GM19324 (cell line): Measurements from ENCODE around the gene UPK3A.
A peak's percentile ranks its signal among the peaks of the same experiment; 100 is the strongest.

Source experiments
- ATAC-seq: cut with Tn5 transposase; IDR thresholded peaks from one replicate; pipeline ENCODE4 v1.9.1; 2021; ENCODE audit warnings: mild to moderate bottlenecking, moderate library complexity; ENCODE audit not compliant: unreplicated experiment, low FRiP score

UPK3A gene

DNA sequence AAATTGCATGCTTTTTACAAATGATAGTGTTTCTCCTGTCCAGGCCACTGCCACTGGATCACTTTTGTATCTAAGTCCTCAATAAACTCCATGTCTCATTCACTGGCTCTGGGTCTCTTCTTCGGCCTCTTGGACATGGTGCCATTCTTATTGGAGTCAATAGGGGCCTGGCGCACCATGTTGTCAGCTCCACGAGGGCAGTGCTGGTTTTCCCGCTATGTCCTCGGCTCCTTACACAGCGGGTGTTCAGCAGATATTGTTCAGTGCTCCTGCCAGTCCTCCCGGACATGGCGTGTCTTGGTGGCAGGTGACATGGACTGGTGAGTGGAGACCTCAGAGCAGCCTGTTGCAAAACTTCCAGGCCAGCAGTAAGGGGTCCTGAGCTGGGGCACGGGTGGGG is 21.4 kb downstream of the UPK3A start:
- no peak for ATAC-seq

DNA sequence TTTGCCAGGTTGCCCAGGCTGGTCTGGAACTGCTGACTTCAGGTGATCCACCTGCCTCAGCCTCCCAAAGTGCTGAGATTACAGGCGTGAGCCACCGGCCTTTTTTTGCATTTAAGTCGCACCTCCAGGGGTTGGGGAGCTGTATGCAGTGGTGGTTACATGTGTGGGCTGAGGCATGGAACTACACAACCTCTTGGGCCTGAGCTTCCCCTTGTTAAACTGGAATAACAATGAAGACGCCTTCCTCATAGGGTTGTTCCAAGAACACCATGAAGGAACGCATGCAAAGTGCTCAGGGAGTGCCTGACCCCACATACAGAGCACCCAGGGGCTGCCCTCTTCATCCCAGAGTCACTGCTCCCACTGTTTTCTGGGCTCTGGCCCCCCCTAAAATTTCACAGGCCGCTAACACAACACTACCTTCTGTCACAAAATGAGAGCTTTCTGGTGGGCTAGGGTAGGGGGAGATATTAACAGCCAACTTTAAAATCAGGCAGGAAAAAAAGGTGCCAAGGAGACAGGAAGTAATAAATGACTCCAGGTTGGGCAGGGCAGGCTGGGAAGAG is 23.7 kb downstream of the UPK3A start:
- ATAC-seq = no peak

DNA sequence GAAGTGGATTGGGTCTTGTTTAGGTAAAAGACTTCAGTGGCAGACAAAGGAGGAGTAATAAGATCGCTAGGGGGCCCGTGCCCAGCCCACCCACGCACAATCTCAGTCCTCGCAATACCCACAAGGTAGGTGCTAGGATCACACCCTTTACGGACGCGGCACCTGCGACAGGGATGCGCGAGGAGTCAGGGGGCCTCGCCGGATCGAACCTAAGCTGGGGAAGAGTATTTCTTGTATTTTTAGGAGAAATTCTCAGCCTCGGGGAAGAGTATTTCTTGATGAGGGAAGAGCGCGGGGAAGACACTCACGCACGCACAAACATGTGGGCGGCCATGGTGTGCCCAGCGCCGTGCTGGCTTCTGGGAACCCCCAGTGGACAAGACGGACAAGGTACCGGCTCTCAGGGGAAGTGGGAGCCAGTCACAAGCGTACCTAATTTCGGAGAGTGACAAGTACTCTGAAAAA is 24.2 kb downstream of the UPK3A start:
- ATAC-seq = no peak

DNA sequence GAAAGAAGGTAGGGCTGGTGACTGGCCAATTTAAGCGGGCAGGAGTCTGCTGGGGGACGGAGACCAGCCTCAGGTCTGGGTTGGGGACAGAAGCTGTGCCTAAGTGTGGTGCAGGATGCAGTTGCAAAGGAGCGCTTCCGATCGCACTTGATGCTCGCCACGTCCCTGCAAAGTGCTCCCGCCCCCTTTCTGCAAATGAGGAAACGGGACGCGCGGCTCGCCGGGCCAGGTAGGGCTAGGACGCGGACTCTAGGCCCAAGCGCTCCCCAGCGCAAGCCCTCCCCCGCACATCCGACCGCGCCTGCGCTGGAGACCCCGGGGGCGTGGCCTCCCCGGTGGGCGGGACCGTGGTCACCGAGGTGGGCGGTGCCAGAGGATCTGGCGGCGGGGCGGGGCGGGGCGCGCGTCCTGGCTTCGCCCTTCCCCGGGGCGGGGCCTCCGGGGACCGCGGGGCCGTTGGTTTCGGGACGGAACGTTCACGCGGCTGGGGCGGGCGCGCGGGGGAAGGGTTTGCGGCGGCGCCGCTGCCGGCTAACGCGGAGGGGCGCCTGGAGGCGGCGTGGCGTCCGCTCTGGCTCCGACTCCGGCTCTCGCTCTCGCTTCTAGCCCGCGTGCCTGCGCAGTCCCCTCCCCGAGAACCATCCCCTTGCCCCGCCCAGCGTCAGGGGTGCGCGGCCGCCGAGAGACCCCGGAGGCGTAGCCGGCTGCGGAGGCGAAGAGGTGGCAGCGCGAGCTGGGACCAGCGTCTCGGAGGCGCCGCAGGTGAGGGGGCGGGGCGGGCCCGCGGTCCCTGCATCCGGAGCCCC is 24.9 kb downstream of the UPK3A start, which contains the start of gene FAM118A:
FAM118A (plus strand) TSS at position 513 of the 806 bp plus-strand sequence. CDS start 12,446 bp downstream, outside the sequence.
- peak; percentile 88 for ATAC-seq

DNA sequence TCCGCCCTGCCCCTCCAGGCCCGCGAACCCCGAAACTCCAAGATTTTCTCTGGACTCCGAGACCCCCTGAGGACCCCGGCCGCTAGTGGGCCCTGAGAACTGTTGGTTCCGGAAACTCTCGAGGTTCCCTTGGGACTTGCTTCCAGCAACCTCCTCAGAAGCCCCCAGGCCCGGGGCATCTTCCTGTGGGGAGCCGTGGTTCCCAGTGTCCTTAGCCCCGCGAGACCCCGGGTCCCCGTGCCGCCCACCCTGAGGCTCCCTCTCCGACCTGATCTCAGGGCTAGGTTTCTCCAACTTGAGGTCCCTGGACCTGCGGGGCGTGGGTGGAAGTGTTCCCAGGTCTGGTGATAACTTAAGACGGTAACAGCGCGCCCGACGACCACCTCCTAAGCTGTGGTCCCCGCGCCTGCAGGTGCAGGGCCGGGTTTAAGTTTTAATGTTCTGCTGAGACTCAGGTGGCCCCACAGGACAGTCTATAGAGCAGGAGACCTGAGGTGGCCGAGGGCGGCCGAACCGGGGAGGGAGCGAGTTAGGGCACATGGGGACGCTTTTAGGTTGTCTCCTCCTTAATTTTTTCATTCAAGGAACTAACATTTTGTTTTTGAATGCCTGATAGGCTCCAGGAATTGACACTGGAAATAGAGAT is 25.7 kb downstream of the UPK3A start:
- no peak for ATAC-seq

DNA sequence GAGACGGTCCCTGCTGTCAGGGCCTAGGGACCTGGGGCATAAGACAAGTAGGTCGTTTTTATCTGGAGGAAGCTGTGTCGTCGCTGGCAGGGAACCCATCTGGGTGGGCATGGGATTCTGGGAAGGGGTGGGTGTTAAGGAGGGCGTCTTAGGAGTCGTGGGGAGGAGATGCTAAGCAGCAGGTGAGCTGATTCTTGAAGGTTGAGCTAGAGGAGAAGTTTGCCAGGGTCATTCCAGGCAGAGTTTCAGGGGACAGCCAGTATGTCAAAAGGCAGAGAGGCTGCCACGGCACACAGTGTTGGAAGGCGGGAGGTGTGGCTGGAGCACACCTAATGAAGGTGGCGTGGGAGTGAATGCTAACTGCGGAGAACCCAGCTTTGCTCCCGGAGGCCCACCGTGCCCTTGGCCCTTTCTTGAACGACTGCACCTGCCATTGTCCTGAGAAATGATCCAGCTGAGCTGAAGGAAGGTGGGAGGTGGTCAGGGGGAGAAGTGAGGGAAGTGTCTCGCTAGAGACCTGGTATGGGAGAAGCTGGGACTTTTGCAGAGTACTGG is 26.3 kb downstream of the UPK3A start:
- no peak for ATAC-seq

DNA sequence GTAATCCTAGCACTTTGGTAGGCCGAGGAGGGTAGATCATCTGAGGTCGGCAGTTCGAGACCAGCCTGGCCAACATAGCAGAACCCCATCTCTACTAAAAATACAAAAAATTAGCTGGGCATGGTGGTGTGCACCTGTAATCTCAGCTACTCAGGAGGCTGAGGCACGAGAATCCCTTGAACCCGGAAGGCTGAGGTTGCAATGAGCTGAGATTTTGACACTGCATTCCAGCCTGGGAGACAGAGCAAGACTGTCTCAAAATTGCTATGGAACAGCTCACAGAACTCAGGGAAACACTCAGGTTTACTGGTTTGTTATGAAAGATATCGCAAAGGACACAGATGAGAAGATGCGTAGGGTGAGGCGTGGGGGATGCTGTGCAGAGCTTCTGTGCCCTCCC is 27.7 kb downstream of the UPK3A start:
- no peak for ATAC-seq

DNA sequence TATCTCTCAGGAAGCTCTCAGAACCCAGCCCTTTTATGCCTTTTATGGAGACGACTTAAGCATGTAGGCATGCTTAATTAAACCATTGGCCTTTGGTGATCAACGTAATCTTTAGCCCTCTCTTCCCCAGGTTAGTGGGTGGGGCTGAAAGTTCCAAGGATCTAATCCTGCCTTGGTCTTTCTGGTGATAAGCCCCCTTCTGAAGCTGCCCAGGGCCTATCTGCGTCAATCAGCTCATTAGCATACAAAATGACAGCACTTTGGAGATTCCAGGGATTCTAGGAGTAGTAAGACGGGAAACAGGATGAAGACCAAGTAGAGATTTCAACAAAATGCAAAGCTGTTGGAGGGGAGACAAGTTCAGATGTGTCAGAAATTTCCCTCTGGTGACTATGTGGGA is 28.1 kb downstream of the UPK3A start:
- ATAC-seq = no peak

DNA sequence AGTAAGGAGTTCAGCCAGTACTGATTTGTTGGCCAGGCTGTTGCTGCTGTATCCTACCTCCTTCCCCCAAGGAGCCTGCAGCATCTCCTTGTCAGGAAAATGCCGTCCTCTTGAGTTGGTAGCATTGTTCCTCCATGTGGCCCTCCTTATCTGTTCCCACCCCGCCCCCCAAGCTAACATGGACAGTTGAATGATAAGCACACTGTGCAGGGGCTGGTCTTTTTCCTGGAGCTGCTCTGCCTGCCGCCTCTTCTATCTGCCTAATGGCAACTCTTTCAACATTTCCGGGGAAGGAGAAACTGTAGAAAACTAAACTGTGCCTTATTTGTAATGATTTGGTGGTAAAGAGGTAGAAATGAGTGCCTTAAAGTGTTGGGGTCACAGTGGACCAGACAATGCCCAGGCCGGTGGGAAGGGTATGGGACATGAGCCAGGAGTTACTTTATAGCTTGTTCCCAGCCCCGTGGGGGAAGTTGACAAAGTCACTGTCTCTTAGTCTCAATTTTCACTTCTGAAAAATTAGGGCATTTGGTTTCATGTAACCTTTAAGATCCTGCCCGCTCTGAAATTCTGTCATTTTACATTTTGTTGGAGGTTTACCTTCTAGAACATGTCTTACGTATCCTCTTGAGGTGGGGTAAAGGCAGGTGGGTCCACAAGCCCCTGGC is 29.4 kb downstream of the UPK3A start:
- no peak for ATAC-seq

DNA sequence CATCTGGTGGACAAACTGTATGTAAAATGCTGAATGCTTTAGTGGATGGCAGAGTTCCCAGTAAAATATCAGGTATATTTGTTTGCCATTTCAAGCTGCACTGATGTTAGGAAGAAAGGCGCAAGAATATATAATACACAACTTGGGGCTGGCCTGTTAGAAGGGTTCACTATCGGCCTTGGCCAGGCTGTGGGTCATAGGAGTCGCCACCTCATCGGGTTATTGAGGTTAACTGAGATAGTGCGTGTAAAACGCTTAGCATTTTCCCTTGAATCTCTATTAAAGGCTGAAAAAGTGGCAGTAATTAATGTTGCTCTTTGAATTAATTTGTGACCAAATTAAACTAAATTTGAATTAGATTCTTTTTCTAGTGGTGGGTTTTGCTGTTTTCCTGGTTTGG is 30.0 kb downstream of the UPK3A start:
- no peak for ATAC-seq

DNA sequence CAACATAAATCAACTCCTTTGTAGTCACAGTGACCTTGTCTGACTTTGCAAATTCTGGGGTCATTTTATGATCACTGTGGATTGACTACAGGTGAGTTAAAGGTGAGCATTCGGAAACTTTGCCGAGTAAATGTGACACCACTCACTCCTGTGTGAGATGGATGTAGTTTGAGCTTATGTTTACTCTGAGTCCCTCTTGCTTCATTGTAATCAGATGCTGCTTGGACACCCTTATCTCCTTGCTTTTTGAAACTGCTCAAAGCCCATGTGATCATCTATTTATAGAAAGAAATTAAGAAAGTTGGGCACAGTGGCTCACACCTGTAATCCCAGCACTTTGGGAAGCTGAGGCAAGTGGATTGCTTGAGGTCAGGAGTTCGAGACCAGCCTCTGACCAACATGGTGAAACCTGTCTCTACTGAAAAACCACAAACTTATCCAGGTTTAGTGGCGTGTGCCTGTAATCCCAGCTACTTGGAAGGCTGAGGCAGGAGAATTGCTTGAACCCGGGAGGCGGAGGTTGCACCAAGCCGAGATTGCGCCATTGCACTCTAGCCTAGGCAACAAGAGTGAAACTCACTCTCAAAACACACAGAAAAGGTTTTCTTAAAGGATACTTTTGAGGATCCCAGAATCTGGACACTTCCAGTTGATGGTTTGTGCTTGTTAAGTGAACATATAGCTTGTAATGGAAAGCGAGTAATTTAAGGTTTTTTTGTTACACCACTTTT is 32.2 kb downstream of the UPK3A start:
- ATAC-seq = no peak

DNA sequence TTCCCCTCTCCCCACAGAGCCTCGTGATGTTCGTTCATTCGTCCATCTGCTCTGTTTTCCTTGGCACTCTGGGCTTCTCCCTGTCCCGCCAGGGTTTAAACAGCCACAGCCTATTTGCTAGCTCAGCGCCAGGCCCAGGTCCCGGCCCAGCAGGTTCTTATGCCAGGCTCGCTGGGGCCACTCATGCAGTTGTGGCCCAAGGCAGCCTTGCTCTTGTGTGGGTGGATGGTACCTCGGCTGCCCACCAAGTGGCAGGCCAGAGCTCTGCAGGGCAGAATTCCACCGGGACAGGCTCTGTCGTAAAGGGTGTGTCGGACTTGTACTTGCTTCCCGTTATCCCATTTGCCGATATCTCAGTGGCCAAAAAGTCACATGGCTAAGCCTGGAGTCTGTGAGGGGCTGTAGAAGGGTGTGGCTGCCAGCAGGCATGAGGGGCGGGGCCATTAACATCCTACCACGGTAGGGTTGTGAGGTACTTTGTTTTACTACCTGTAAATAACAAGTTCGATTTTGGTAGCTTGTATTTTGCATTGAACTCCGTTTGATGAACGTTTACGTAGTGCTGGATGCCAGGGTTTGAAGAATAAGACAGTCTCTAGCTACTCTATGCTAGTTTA is 32.9 kb downstream of the UPK3A start:
- ATAC-seq = peak; percentile 12

DNA sequence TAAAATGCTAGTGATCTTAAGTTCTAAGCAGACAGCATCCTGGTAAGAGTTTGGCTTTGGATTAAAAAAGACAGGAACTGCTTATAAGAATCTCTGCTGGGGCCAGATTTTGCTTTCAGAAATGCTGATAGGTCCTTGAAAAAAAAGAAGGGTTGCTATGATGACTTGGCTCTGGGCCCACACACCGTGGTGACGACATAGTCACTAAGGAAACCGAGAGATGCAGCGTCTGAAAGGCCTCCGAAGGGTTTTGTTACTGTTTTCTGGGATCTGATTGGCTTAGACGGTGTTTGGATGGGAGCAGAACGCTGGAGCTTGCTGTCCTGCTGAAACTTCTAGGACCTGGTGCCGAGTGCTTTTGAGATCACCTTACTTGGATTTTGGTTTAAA is 33.4 kb downstream of the UPK3A start:
- peak; percentile 50 for ATAC-seq

DNA sequence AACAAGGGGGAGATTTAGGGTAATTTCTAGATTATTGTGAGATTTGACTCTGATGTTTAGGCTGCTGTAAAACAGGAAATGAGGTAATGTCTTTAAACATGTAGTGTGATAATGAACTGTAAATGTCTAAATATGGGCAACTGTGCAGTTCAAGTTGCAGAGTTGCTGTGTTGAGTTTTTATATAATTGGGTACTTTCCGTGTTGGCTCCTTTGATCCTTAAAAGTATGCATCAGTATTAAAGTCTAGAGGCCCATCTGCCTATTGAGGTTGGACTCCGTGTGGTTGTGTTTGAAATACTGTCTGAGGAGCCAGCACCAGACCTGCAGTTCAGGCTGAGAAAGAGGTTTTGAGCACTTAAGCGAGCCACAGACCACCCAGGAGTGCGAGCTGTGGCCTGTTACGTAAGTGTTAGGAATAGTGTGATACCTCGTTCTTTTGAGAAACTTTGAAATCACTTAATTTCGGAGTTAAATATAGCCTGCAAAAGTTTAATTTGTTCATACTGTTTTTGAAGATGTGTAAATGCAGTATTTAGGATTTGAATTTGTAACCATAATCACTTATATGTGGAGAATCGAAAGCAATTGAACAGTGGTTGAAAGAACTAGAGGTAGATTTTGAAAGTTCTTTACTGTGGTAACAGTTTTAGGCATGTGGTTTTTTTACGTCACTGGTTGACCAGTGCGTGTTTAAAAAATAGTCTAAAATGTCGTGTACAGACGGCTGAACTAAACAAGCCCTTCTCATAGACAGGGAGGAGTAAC is 34.0 kb downstream of the UPK3A start:
- peak; percentile 19 for ATAC-seq

DNA sequence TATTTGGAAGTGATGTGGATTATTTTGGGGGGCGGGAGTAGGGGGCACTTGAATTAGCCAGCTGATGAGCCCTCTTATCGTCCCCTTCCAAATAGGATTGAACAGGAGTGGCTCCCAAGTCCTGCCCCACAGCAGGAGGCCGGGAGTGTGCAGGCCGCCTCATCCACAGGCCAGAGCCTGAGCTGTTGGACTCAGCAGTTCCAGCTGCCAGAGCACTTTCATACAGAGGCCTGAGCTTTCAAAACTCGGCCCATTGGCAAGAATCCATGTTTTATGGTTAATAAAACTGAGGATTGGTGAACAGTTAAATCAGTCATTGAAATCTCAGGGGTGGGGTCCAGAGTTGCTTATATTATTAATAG is 34.6 kb downstream of the UPK3A start:
- ATAC-seq = no peak

DNA sequence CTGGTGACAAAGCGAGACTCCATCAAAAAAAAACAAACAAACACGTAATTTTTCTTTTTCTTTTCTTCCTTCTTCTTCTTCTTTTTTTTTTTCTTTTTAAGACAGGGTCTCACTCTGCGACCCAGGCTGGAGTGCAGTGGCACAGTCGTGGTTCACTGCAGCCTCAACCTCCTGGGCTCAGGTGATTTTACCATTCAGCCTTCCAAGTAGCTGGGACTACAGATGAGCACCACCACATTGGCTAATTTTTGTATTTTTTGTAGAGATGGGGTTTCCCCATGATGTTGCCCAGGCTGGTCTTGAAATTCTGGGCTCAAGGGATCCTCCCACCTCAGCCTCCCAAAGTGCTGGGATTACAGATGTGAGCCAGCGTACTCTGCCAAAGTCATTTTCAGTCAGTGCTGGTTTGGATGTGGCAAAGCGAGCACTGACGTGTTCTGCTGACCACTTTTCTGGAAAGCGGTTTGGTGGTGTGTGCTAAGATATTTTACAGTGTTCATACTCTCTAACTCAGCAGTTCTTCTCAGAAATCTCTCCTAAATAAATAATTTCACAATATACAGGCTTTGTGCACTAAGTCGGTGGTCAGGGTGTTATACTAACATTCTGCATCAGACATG is 35.7 kb downstream of the UPK3A start:
- ATAC-seq = no peak

DNA sequence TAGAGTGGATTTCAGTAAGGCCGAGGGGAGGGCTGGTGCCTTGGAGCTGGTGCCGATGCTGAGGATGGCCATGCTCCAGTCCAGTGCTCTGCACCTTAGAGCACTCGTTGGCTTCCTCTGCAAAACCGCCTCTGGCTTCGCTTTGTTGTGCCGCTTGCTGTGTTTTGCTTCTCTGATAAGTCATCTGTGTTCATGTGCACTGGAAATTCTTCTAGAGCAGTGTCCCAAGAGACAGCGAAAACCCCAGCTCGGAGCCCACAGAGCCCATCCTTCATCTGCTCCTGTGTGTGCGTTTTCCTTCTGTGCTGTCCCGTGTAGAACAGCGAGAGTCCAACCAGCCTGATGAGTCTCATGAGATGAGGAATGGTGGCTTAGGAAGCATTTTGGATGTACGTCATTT is 37.1 kb downstream of the UPK3A start:
- no peak for ATAC-seq

DNA sequence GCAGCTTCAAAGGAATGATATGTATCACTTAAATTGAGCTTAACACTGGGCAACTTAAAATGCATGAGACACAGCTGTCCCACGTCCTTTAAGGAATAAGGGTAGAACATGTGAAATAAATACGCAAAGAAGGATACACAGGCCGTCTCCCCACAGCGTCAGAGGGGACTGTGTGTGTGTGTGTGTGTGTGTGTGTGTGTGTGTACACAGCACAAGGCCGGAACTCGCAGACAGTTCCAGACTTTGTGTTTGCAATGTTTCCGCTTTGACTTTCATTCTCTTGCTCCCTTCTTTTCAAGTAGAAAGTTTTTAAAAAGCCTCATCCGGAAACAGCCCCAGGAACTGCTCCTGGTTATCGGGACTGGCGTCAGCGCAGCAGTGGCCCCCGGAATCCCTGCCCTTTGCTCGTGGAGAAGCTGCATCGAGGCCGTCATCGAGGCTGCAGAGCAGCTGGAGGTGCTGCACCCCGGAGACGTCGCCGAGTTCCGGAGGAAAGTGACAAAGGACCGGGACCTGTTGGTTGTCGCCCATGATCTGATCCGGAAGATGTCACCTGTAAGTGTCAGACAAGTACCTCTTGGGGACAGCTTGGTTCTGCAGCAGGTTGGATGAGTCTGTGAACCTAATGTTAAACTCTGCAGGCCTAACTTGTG is 38.2 kb downstream of the UPK3A start:
- ATAC-seq = no peak
